BJ (cell line): ENCODE results near the gene TNK2. TPM values are rescaled to one million over a fixed set of nuclear protein-coding genes. Genes with fewer than 3 reads are reported as not detected.
"Not testable (repeated sequence)": the region's sequence is repeated elsewhere in the genome, so short reads cannot be mapped to it uniquely, and the experiment has no call there.

Source experiments
- CTCF ChIA-PET: fragments of 350-600 bp; formaldehyde crosslinking; extraction: SDS; loops from one replicate; lab custom pipeline; 2021; ENCODE audit warnings: antibody characterized with exemption, inconsistent platforms; lab: Yijun Ruan, JAX
- POLR2A ChIA-PET: fragments of 300-600 bp; sonication (Branson Sonifier 250); formaldehyde crosslinking; extraction: SDS; loops from one replicate; lab custom pipeline; 2021; ENCODE audit warnings: antibody characterized with exemption; lab: Charles Lee
- DNase-seq: peaks from one replicate; pipeline ENCODE4 v3.0.0-alpha.2; 2011; ENCODE audit warnings: low read depth
- H3K27me3 ChIP-seq: 2 replicates; pipeline ENCODE4 v1.6.0; 2011; ENCODE audit warnings: low read length; ENCODE audit not compliant: control insufficient read depth, insufficient read depth
- H3K36me3 ChIP-seq: 2 replicates; pipeline ENCODE4 v1.5.1; 2011; ENCODE audit warnings: low read length; ENCODE audit not compliant: control insufficient read depth, insufficient read depth
- H3K4me3 ChIP-seq: 2 replicates; pipeline ENCODE4 v1.5.1; 2011; ENCODE audit warnings: low read depth, mild to moderate bottlenecking, control low read depth, low read length
- polyA plus RNA-seq: library from polyadenylated mRNA; depleted of rRNA; stranded (reverse); fragments of >200 nt; gene quantifications from 2 replicates; pipeline ENCODE4 v1.2.3, GENCODE V29; 2011
- TF ChIP-seq, protein P1 (sequence below): IDR thresholded peaks from 2 replicates; pipeline ENCODE4 v1.5.1; 2011; ENCODE audit warnings: low read depth, mild to moderate bottlenecking, control low read depth, inconsistent platforms, low read length, moderate library complexity; ENCODE audit not compliant: insufficient read depth

TNK2 gene
- polyA plus RNA-seq, 1 experiment = 6.3 TPM

- H3K4me3 ChIP-seq = no peak overlapping the region
- H3K36me3 ChIP-seq = no peaks in the 10 kb centered on the region
- TF ChIP-seq, protein P1, sequence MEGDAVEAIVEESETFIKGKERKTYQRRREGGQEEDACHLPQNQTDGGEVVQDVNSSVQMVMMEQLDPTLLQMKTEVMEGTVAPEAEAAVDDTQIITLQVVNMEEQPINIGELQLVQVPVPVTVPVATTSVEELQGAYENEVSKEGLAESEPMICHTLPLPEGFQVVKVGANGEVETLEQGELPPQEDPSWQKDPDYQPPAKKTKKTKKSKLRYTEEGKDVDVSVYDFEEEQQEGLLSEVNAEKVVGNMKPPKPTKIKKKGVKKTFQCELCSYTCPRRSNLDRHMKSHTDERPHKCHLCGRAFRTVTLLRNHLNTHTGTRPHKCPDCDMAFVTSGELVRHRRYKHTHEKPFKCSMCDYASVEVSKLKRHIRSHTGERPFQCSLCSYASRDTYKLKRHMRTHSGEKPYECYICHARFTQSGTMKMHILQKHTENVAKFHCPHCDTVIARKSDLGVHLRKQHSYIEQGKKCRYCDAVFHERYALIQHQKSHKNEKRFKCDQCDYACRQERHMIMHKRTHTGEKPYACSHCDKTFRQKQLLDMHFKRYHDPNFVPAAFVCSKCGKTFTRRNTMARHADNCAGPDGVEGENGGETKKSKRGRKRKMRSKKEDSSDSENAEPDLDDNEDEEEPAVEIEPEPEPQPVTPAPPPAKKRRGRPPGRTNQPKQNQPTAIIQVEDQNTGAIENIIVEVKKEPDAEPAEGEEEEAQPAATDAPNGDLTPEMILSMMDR = no peak
- ChIA-PET POLR2A (no interaction called here), CTCF (interaction anchor here (0.6 to 1.0 kb wide), 2 partner anchors 48 to 73 kb away, joined by 3 read pairs; no protein-coding TSS in a partner anchor)
- DNase-seq = no peak
- peaks cover 6% of the 10 kb centered on the region; the same call in 1 of the 2 replicates for H3K27me3 ChIP-seq
Observed at GRCh38 chr3:195821403-195822130, 86.8 kb downstream of the TNK2 start.

- DNase-seq = no peak
- ChIA-PET CTCF (no interaction called here), POLR2A (no interaction called here)
- Histone ChIP-seq H3K36me3 (no peaks in the 10 kb centered on the region), H3K4me3 (no peak overlapping the region), H3K27me3 (peaks cover 6% of the 10 kb centered on the region; the same call in 1 of the 2 replicates)
- TF ChIP-seq, protein P1 = no peak
Observed at GRCh38 chr3:195820901-195821300, 87.5 kb downstream of the TNK2 start.

GRCh38 chr3:195820186-195820585 lies 88.2 kb downstream of the TNK2 start:
- Histone ChIP-seq H3K4me3 (no peak overlapping the region), H3K27me3 (peaks cover 6% of the 10 kb centered on the region; the same call in 1 of the 2 replicates), H3K36me3 (no peaks in the 10 kb centered on the region)
- TF ChIP-seq, protein P1 = no peak
- POLR2A ChIA-PET = no interaction called here
- CTCF ChIA-PET = no interaction called here
- DNase-seq = no peak

GRCh38 chr3:195818301-195818700 lies 90.0 kb downstream of the TNK2 start:
- Histone ChIP-seq H3K27me3 (peaks cover 4% of the 10 kb centered on the region; the same call in 1 of the 2 replicates), H3K36me3 (no peaks in the 10 kb centered on the region), H3K4me3 (no peak overlapping the region)
- TF ChIP-seq, protein P1 = no peak
- CTCF ChIA-PET = interaction anchor here (1.3 kb wide), 1 partner anchor 9 kb away, joined by 3 read pairs; no protein-coding TSS in a partner anchor
- DNase-seq = no peak
- POLR2A ChIA-PET = no interaction called here

DNA sequence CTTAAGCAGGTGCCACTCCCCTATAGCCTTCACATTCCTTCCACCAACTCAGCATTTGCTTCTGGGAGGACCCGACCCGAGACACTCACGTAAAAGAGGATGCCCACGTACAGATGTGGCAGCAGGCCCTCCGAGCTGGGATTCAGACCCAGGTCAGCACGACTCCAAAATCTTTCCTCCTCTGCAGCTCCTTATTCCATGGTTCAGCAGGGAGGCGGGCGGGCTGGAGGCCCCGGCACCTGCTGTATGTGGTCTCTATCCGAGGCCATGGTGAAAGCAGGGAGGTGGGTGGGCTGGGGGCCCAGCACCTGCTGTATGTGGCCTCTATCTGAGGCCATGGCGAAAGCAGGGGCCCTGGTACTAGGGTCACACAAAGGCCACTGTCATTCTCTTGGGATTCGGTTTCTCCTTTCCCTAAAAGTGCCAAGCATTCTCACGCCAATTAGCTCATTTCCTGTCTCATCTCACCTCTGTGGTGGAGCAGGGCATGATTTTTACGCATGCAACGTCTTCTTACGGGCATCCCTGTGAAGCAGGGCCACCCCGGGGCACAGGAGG lies 90.7 kb downstream of the TNK2 start:
- peaks cover 4% of the 10 kb centered on the region; the same call in 1 of the 2 replicates for H3K27me3 ChIP-seq
- ChIA-PET POLR2A (no interaction called here), CTCF (no interaction called here)
- H3K4me3 ChIP-seq = no peak overlapping the region
- H3K36me3 ChIP-seq = no peaks in the 10 kb centered on the region
- TF ChIP-seq, protein P1 = no peak
- DNase-seq = no peak

DNA sequence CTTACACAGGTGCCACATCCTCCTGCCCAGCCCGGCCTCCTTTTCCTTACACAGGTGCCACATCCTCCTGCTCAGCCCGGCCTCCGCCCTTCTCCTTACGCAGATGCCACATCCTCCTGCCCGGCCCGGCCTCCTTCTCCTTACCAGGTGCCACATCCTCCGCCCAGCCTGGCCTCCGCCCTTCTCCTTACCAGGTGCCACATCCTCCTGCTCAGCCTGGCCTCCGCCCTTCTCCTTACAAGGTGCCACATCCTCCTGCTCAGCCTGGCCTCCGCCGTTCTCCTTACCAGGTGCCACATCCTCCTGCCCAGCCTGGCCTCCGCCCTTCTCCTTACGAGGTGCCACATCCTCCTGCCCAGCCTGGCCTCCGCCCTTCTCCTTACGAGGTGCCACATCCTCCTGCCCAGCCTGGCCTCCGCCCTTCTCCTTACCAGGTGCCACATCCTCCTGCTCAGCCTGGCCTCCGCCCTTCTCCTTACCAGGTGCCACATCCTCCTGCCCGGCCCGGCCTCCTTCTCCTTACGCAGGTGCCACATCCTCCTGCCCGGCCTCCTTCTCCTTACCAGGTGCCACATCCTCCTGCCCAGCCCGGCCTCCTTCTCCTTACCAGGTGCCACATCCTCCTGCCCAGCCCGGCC lies 92.0 kb downstream of the TNK2 start:
- DNase-seq, POLR2A ChIA-PET, CTCF ChIA-PET, H3K27me3 ChIP-seq, H3K36me3 ChIP-seq, H3K4me3 ChIP-seq: not testable (repeated sequence)
